Activated T-cell treated with anti-CD3 and anti-CD28 coated beads, Interleukin-2, amount 50 U/mL, for 48 hours (primary cell): ENCODE measurements around the gene CYP4F22.
"Not testable (repeated sequence)": the region's sequence is repeated elsewhere in the genome, so short reads cannot be mapped to it uniquely, and the experiment has no call there.

Experiments used
- DNase-seq, 2 experiments: peaks; one replicate each; pipeline ENCODE4 v3.0.0-alpha.2; 2020

The CYP4F22 gene

GRCh38 chr19:15508035-15508710 is at the start of gene CYP4F22:
TSS of gene CYP4F22 (plus strand) at chr19:15508525. CDS start at chr19:15525337, 16,812 bp downstream.
- DNase-seq = peak; percentile 41 to 43

GRCh38 chr19:15461694-15462093 is 46.6 kb upstream of the CYP4F22 start:
- no peak for DNase-seq

DNA sequence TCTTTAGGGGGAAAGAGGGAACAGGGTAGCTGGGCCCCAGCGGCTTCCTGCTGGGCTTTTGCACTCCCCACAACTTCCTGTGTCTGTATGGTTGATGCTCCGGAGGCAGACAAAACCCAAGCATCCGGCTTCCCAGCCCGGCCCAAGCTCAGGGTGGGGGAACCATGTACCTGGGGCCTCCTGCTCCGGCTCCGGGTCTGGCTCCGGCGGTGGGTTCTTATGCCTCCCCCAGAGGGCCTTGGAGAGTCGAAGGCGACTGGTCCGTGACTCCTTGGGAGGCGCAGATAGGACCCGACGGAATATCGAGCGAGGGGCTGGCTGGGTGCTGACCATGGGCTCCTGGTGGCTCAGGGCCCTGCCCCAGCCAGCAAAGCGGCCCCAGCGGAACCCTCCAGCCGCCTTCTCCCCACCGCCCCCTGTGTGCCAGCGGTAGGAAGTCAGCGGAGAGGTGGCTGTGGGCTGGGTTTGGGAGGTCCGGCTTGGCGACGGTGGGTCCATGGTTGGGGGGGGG is 44.4 kb upstream of the CYP4F22 start:
- peak; percentile 83 to 85 for DNase-seq

- DNase-seq = peak; percentile 76 to 80
These were observed 43.6 kb upstream of the CYP4F22 start, which contains the start of gene RASAL3 for GRCh38 chr19:15464394-15465385. TSS of gene RASAL3 (minus strand) at chr19:15464544. CDS start at chr19:15464358, 186 bp downstream.

DNA sequence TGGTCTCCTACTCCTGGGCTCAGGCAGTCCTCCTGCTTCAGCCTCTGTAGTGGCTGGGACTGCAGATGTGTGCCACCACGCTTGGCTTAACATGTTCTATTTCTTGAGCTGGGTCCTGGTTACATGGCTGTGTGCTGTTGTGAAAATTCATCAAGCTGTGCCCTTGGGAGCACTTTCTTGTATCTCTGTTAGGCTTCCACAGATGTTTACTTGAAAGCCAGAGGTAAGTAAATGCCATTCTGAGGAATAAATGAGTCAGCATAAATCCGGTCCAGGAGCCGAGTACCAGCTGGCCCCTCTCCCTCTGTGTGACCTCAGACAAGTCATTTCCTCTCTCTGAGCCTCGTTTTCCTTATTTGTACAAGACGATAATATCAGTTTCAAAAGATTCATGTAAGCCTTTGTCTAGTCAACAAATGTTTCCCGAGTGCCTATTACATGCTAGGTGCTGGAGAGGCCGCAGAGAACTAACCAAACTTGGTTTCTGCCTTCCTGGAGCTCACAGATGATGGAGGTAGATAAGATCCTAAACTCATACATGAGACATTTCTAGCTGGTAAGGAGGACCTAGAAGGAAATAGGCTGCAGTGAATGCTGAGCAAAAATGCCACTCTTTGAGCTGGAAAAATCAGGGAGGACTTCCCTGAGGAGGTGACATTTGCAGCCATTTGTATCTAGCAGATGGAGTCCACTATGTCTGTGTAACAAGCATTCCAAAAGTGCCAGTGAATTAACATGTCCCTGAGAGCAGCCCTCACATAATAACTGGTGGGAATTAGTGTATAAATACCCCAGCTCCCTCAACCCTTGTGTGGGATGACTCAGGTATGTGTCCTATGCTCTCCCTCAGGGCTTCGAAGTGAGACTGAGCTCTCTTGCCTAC is 41.2 kb upstream of the CYP4F22 start:
- peak; percentile 58 to 71 for DNase-seq

DNA sequence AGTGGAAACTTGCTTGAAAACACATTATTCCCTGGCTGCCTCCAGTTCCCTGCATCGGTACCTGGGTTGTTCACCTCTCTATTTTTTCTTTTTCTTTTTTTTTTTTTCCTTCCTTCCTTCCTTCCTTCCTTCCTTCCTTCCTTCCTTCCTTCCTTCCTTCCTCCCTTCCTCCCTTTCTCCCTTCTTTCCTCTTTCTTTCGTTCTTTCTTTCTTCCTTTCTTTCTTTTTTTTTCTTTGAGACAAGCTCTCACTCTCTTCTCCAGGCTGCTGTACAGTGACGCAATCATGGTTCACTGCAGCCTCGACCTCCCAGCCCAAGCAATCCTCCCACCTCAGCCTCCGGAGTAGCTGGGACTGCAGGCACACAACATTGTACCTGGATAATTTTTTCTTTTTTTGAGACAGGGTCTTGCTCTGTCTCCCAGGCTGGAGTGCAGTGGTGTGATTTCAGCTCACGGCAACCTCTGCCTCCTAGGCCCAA is 40.6 kb upstream of the CYP4F22 start:
- DNase-seq = no peak

DNA sequence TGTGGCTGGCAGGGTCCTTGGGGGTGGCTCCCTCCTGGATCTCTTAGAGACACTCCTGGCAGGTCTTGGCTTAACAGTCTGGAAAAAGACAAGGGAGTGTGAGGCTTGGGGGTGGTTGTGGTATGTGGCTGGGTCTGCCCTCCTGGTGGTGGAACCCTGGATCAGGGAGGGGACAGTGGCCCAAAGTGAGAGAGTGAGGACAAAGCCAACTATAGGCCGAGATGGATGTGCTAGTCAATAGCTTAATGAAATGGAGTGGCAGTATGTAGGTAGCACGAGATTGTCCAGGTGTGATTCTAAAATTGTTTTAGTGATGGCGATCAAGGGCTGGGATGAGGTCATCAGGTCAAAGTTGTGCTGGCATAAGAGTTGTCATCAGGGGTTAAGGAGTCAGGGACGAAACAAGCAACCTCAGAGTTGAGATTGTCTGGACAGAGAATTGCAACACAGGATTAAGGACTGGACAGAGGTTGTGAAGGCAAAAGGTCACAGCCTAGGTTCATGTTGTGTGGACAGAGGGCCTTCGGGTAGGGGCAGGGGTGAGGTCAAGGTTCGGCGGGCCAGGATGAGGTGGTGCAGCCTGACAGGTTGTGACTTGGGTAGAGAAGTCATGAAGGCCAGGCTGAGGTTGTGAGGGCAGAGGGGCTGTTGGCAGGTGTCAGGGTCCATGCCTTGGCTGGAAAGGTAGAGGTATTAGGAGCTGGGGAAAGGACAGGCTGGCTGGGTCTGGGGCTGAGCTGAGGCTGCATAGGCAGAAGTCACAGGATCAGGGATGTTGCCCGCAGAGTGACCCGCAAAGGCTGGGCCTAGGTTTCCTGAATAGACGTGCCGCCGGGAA is 39.4 kb upstream of the CYP4F22 start:
- DNase-seq = no peak

- DNase-seq = peak in 1 of 2 experiments; percentile 54
These were observed 38.6 kb upstream of the CYP4F22 start for GRCh38 chr19:15469513-15470297.

DNA sequence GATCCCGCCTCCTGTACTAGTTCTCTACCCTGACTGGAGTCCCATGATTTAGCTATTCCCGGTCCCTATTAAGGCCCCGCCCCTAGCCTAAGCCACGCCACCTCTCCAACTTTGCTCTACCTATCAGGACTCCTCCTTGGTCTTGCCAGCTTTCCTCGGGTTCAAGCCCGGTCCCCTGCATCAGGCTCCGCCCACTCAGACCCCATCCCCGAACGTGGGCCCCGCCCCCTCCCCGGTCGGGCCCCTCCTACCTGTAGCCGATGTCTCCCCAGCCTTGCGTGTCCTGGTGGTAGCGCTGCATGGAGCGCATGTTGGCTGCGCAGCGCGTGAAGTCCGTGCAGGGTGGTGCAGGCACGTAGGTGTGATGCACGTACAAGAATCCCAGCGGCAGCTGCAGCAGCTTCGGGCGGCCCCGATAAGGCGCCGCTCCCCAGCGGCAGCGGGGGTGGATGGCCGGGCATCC is 36.7 kb upstream of the CYP4F22 start:
- DNase-seq = no peak

DNA sequence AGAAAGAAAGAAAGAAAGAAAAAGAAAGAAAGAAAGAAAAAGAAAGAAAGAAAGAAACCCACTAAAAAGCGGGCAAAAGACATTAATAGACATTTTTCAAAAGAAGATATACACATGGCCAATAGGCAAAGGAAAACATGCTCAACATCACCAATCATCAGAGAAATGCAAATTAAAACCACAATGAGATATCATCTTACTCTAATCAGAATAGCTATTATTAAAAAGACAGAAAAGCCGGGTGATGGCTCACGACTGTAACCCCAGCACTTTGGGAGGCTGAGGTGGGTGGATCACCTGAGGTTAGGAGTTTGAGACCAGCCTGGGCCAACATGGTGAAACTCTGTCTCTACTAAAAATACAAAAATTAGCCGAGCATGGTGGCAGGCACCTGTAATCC is 34.5 kb upstream of the CYP4F22 start:
- DNase-seq = not testable (repeated sequence)

DNA sequence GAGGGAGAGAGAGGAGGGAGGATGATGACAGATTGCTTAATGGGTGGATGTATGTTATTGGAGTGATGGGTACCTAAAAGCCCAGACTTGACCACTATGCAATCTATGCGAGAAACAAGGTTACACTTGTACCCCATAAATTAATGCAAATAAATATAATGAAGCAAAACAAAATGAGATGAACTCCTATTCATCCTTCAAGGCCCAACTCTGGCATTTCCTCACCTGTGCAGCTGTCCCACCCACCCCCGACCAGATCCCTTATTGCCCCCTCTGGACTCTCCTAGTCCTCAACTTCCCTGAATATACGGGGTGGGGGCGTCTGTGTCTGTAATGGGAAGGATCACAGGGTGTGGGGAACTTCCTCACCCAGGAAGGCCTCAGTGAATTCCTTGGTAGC is 33.2 kb upstream of the CYP4F22 start:
- DNase-seq = no peak

- DNase-seq = no peak
These were observed 32.7 kb upstream of the CYP4F22 start for GRCh38 chr19:15475611-15476010.

DNA sequence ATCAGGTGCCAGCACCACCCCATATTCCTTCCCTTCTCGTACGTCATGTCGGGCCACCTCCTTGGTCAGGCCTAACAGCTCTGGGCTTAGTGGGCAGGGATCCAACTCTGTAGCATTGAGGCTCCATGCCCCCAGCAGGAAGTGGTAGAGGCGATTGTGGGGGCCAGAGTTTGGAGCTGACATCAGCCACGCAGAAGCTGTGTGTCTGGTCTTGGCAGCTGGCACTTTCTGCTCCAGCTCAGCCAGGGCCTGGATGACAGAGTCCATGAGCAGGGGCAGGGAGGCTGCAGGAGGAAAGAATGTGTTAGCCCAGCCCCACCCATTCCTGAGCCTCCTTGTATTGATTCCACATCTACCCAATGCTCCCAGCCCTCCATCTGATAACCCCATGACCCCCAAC is 32.0 kb upstream of the CYP4F22 start:
- DNase-seq = no peak

DNA sequence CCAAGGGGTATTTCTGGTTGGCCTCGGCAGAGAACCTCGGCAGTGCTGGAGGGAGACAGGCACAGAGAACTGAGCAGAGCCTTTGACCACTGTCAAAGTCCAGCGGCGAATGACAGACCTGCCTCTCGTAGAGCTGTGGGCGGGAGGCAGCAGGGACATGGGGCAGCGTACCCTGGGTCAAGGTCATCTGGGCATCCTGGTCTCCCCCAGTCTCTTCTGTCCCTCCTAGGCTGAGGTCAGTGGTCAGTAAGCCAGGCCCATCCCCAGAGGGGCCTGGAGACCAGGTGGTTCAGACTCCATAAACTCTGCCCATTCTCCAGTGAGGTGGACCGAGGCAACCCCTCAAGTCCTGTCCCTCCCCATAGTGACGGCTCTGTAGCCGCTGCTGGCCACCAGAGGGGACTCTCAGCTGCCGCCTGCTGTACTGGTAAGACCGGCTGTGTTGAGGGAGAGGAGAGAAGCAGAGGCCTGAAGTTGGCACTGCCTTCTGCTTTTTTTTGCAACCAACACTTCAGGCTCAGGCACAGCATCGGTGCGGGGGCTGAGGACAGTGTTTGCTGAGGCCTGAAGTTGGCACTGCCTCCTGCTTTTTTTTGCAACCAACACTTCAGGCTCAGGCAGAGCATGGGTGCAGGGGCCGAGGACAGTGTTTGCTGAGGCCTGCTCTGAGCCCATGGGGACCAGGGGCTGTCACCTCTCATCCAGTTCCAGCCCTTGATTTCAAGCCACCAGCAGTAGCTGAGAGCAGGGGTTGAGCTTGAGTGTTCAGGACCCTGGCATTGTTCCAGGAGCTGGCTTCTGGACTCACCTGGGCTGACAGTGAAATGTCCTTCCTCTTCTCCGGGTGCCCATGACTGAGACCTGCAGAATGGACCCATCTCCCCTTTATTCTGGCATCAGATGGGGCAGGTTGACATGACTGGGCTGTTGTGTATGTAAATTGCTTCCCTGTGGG is 28.7 kb upstream of the CYP4F22 start, which contains the start of gene PGLYRP2:
Gene PGLYRP2 (minus strand): TSS at position 111 of the 955 bp plus-strand sequence. CDS start 130 bp downstream, outside the sequence.
- DNase-seq = no peak

GRCh38 chr19:15480996-15481395 is 27.3 kb upstream of the CYP4F22 start:
- DNase-seq = not testable (repeated sequence)

DNA sequence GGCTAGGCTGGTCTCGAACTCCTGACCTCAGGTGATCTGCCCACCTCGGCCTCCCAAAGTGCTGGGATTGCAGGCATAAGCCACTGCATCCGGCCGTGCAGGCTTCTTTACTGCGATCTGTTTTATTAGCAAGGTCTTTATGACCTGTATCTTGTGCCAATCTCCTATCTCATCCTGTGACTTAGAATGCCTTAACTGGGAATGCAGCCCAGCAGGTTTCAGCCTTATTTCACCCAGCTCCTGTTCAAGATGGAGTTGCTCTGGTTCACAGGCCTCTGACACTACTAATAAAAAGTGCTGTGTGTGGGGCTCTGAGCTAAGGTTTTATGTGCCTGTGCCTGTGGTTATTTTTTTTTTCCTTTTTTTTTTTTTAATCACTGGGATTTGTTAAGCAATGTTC is 22.6 kb upstream of the CYP4F22 start:
- not testable (repeated sequence) for DNase-seq

GRCh38 chr19:15487038-15487437 is 21.3 kb upstream of the CYP4F22 start:
- DNase-seq = no peak

DNA sequence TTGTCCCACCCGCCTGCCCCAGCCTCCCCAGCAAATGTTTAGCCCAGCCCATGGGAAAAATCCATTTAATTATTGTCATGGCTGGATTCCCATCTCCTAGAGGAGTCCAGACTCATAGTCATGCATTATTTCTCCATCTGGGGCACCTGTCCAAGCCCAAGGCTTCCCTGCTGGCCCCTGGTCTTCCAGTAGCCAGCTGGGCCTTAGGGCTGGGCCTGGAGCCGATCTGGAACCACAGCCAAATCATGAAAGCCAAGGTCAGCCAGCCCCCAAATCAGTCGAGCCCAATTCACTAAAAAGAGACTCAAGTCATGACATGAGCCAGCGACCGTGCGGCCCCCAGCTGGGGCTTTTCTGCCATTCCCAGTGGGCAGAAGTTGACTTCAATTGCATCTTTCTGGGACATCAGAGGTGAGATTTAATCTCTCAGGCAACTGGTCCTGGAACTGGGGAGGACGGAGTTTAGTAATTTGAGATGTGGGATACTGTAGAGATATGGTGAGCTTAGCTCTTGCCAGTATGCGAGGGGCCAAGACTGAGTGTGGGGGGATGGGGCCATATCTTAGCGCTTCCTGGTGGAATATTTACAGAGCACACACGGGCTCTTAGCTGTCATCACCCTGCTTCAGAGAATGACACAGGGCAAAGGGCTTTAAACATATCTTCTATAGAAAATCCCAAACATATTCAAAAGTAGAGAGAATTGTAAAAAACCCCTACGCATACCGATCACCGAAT is 19.7 kb upstream of the CYP4F22 start:
- DNase-seq = no peak
